Measurements from ENCODE around the gene YWHAG. TPM values are rescaled to one million over a fixed set of nuclear protein-coding genes. Genes with fewer than 3 reads are reported as not detected.

YWHAG gene
- total RNA-seq, 1 donor from 2014 or later, result 70.5 TPM

DNA sequence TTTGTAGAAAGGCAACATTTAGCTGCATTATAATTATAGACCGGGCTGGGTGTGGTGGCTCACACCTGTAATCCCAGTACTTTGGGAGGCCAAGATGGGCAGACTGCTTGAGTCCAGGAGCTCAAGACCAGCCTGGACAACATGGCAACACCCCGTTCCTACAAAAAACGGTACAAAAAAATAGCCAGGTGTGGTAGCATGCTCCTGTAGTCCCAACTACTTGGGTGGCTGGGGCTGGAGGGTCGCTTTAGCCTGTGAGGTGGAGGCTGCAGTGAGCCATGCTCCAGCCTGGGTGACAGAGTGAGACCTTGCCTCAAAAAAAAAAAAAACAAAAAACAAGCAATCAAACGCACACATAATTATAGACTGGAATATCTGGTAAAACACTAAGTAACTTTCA is 5.0 kb downstream of the YWHAG start:
- ATAC-seq (ENCODE audit: low read depth), result no peak
- no peak overlapping the region for H3K4me3 Mint-ChIP-seq

GRCh38 chr7:76352193-76352592 is 6.6 kb downstream of the YWHAG start:
- Mint-ChIP-seq H3K4me1 (peaks cover 48% of the 10 kb centered on the region), H3K27ac (no peak overlapping the region), H3K27me3 (no peaks in the 10 kb centered on the region), H3K4me3 (no peak overlapping the region), H3K9me3 (no peaks in the 10 kb centered on the region), H3K36me3 (ENCODE audit: low read depth) (peaks cover 61% of the 10 kb centered on the region)
- DNase-seq (no peak), ATAC-seq (ENCODE audit: low read depth) (no peak)
- ChIA-PET CTCF (no interaction called here), POLR2A (interaction anchor here (0.9 to 1.5 kb wide), 2 partner anchors 24 to 34 kb away, joined by 4 to 6 read pairs; no protein-coding TSS in a partner anchor)
- intact Hi-C loops (cut with micrococcal nuclease), result loop anchor here (10.0 kb wide), 1 partner anchor 437 kb away; the partner anchor contains the start of gene POR
- TF ChIP-seq CTCF (IDR thresholded peaks at IDR 0.05), result no peak

More for the DNA sequence above, 5.0 kb downstream of the YWHAG start:
- ChIA-PET CTCF (no interaction called here), POLR2A (no interaction called here)
- DNase-seq, result no peak
- no peak for TF ChIP-seq CTCF (IDR thresholded peaks at IDR 0.05)
- H3K27ac Mint-ChIP-seq, result no peak overlapping the region
- H3K4me1 Mint-ChIP-seq, result peaks cover 52% of the 10 kb centered on the region
- intact Hi-C loops (cut with micrococcal nuclease), result loop anchor here (10.0 kb wide), 1 partner anchor 439 kb away; the partner anchor contains the start of gene POR
- no peaks in the 10 kb centered on the region for H3K9me3 Mint-ChIP-seq
- no peaks in the 10 kb centered on the region for H3K27me3 Mint-ChIP-seq
- peaks cover 59% of the 10 kb centered on the region for H3K36me3 Mint-ChIP-seq (ENCODE audit: low read depth)

- H3K9me3 Mint-ChIP-seq, result no peaks in the 10 kb centered on the region
These were observed 7.4 kb downstream of the YWHAG start for GRCh38 chr7:76351372-76351771.

GRCh38 chr7:76349313-76349885 is 9.4 kb downstream of the YWHAG start:
- no peak for TF ChIP-seq CTCF (IDR thresholded peaks at IDR 0.05)
- peaks cover 66% of the 10 kb centered on the region for H3K36me3 Mint-ChIP-seq (ENCODE audit: low read depth)
- H3K27ac Mint-ChIP-seq, result no peak overlapping the region
- no peaks in the 10 kb centered on the region for H3K9me3 Mint-ChIP-seq
- no peaks in the 10 kb centered on the region for H3K27me3 Mint-ChIP-seq
- intact Hi-C loops (cut with micrococcal nuclease), result no loop called here
- ATAC-seq (ENCODE audit: low read depth) (no peak), DNase-seq (no peak)
- POLR2A ChIA-PET, result interaction anchor here (0.7 kb wide), 1 partner anchor 38 kb away, joined by 12 read pairs; no protein-coding TSS in a partner anchor
- no peak overlapping the region for H3K4me3 Mint-ChIP-seq
- CTCF ChIA-PET, result no interaction called here
- H3K4me1 Mint-ChIP-seq, result peaks cover 29% of the 10 kb centered on the region

More at GRCh38 chr7:76351372-76351771, 7.4 kb downstream of the YWHAG start:
- Mint-ChIP-seq H3K27me3 (no peaks in the 10 kb centered on the region), H3K4me3 (no peak overlapping the region), H3K4me1 (peaks cover 42% of the 10 kb centered on the region), H3K27ac (no peak overlapping the region), H3K36me3 (ENCODE audit: low read depth) (peaks cover 67% of the 10 kb centered on the region)
- ChIA-PET POLR2A (no interaction called here), CTCF (no interaction called here)
- no peak for ATAC-seq (ENCODE audit: low read depth)
- intact Hi-C loops (cut with micrococcal nuclease), result loop anchor here (10.0 kb wide), 1 partner anchor 437 kb away; the partner anchor contains the start of gene POR
- DNase-seq, result no peak
- no peak for TF ChIP-seq CTCF (IDR thresholded peaks at IDR 0.05)

GRCh38 chr7:76347710-76348109 is 11.1 kb downstream of the YWHAG start:
- H3K27me3 Mint-ChIP-seq, result no peaks in the 10 kb centered on the region
- ChIA-PET CTCF (no interaction called here), POLR2A (no interaction called here)
- intact Hi-C loops (cut with micrococcal nuclease), result no loop called here
- no peak for TF ChIP-seq CTCF (IDR thresholded peaks at IDR 0.05)
- ATAC-seq (ENCODE audit: low read depth), result no peak
- H3K36me3 Mint-ChIP-seq (ENCODE audit: low read depth), result peaks cover 80% of the 10 kb centered on the region
- peaks cover 31% of the 10 kb centered on the region for H3K4me1 Mint-ChIP-seq
- no peak overlapping the region for H3K4me3 Mint-ChIP-seq
- DNase-seq, result no peak
- no peaks in the 10 kb centered on the region for H3K9me3 Mint-ChIP-seq
- H3K27ac Mint-ChIP-seq, result no peak overlapping the region

Data from activated B cell treated with CpG ODN at 0.5 μM for 24 hours (primary cell).